Gastroesophageal sphincter (tissue), 3 donors: ENCODE data around the gene ARGLU1.

ENCODE experiments used
- EP300 ChIP-seq: sonication (generic); formaldehyde crosslinking; IDR thresholded peaks from one replicate; pipeline ENCODE4 v1.6.1; 2017; ENCODE audit warnings: antibody characterized with exemption, mild to moderate bottlenecking
- POLR2A ChIP-seq, 2 donors: fragments of 450-650 bp; IDR thresholded peaks; one replicate each; pipeline ENCODE4 v1.6.1; 2017; ENCODE audit warnings: antibody characterized with exemption in 2 of 2, mild to moderate bottlenecking in 2 of 2, moderate library complexity in 1 of 2
- POLR2AphosphoS5 ChIP-seq: sonication (generic); formaldehyde crosslinking; IDR thresholded peaks from one replicate; pipeline ENCODE4 v1.6.1; 2017; ENCODE audit warnings: antibody characterized with exemption
- TF ChIP-seq, protein P1 (sequence below), 4 experiments: fragments of 200-600 bp in 2 of 4; fragments of 450-650 bp in 2 of 4; sonication (generic) in 1 of 4; IDR thresholded peaks; one replicate each; pipeline ENCODE4 v1.5.1; 2017 to 2019; ENCODE audit warnings: antibody characterized with exemption in 4 of 4, mild to moderate bottlenecking in 2 of 4, moderate library complexity in 2 of 4

DNA sequence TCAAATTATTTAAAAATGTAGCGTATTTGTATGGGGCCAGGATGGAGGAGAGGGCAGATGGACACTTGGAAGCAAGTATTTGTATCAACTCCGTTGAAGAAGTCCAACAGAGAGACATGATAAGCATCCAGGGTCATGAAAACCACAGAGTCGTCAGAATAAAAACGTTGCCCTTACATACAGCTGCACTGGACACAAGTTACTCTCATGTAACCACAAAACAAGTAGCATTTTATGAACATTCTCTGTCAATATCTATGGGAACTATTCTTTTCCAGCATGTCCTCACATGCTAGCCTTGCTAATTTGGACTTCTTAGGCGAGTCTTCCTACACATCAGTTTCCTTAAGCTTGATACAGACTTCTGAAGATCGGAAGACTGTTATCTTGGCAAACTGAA, 67.5 kb downstream of the ARGLU1 start:
- TF ChIP-seq, protein P1, sequence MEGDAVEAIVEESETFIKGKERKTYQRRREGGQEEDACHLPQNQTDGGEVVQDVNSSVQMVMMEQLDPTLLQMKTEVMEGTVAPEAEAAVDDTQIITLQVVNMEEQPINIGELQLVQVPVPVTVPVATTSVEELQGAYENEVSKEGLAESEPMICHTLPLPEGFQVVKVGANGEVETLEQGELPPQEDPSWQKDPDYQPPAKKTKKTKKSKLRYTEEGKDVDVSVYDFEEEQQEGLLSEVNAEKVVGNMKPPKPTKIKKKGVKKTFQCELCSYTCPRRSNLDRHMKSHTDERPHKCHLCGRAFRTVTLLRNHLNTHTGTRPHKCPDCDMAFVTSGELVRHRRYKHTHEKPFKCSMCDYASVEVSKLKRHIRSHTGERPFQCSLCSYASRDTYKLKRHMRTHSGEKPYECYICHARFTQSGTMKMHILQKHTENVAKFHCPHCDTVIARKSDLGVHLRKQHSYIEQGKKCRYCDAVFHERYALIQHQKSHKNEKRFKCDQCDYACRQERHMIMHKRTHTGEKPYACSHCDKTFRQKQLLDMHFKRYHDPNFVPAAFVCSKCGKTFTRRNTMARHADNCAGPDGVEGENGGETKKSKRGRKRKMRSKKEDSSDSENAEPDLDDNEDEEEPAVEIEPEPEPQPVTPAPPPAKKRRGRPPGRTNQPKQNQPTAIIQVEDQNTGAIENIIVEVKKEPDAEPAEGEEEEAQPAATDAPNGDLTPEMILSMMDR (IDR thresholded peaks at IDR 0.05): no peak
- no peak for TF ChIP-seq POLR2A (IDR thresholded peaks at IDR 0.05)
- no peak for TF ChIP-seq EP300
- no peak for TF ChIP-seq POLR2AphosphoS5
